HepG2 (cell line): ENCODE results near the gene LYRM4. TPM values are rescaled to one million over a fixed set of nuclear protein-coding genes. Genes with fewer than 3 reads are reported as not detected.
A peak's percentile ranks its signal among the peaks of the same experiment; 100 is the strongest.

Source experiments
- ATAD3A ChIP-seq: sonication (generic); formaldehyde crosslinking; IDR thresholded peaks from 2 replicates; pipeline ENCODE4 v1.4.0; 2020; ENCODE audit warnings: missing genetic modification reagents
- ATF7-NPFF ChIP-seq: sonication (generic); formaldehyde crosslinking; IDR thresholded peaks from 2 replicates; pipeline ENCODE4 v1.8.1; 2023; ENCODE audit warnings: mild to moderate bottlenecking, low read depth, missing genetic modification reagents, moderate library complexity
- ELF3 ChIP-seq: IDR thresholded peaks from 2 replicates; pipeline ENCODE4 v1.6.1; 2016; ENCODE audit warnings: missing genetic modification reagents, missing compliant biosample characterization
- ESRRA ChIP-seq: sonication (generic); formaldehyde crosslinking; IDR thresholded peaks from 2 replicates; pipeline ENCODE4 v1.5.1; 2020; ENCODE audit warnings: mild to moderate bottlenecking, low read depth, missing genetic modification reagents
- FOXA1 ChIP-seq, 2 experiments: fragments of 450-650 bp in 1 of 2; sonication (generic) in 1 of 2; formaldehyde crosslinking in 1 of 2; IDR thresholded peaks; 2 replicates each; pipeline versions ENCODE4 v1.4.0 to v1.6.1; 2016 to 2020; ENCODE audit warnings: missing genetic modification reagents in 1 of 2
- FOXA3 ChIP-seq: IDR thresholded peaks from 2 replicates; pipeline ENCODE4 v1.6.1; 2016; ENCODE audit warnings: missing genetic modification reagents, missing compliant biosample characterization
- GABPB1 ChIP-seq: IDR thresholded peaks from 2 replicates; pipeline ENCODE4 v1.6.1; 2016; ENCODE audit warnings: mild to moderate bottlenecking, missing genetic modification reagents, moderate library complexity, missing compliant biosample characterization
- HNRNPLL ChIP-seq: fragments of 200-400 bp; formaldehyde crosslinking; IDR thresholded peaks from 2 replicates; pipeline ENCODE4 v1.6.1; 2017; ENCODE audit warnings: mild to moderate bottlenecking, low read depth, low read length; ENCODE audit not compliant: poor library complexity, severe bottlenecking
- JUN ChIP-seq: sonication (generic); formaldehyde crosslinking; IDR thresholded peaks from 2 replicates; pipeline ENCODE4 v1.4.0; 2020; ENCODE audit warnings: mild to moderate bottlenecking, missing genetic modification reagents
- MAX ChIP-seq: IDR thresholded peaks from 2 replicates; pipeline ENCODE4 v1.6.1; 2012; ENCODE audit warnings: inconsistent platforms
- MTA1 ChIP-seq: sonication (generic); formaldehyde crosslinking; IDR thresholded peaks from 2 replicates; pipeline ENCODE4 v1.4.0; 2020; ENCODE audit warnings: missing genetic modification reagents, mild to moderate bottlenecking, borderline replicate concordance
- NONO ChIP-seq, 2 experiments: fragments of 450-650 bp in 1 of 2; sonication (generic) in 1 of 2; formaldehyde crosslinking in 1 of 2; IDR thresholded peaks in 1 of 2; conservative IDR thresholded peaks in 1 of 2; 2 replicates each; pipeline versions ENCODE4 v1.6.1 to v1.8.0; 2017 to 2022; ENCODE audit warnings: mild to moderate bottlenecking in 1 of 2, missing genetic modification reagents in 1 of 2, moderate library complexity in 1 of 2
- RBM39 ChIP-seq: fragments of 200-400 bp; formaldehyde crosslinking; IDR thresholded peaks from one replicate; pipeline ENCODE4 v1.6.1; 2018; ENCODE audit warnings: antibody characterized with exemption, mild to moderate bottlenecking, low read depth, low read length; ENCODE audit not compliant: poor library complexity, severe bottlenecking
- THAP11 ChIP-seq: IDR thresholded peaks from 2 replicates; pipeline ENCODE4 v1.6.1; 2016; ENCODE audit warnings: missing biosample characterization, missing genetic modification reagents
- TRIM22 ChIP-seq: fragments of 450-650 bp; IDR thresholded peaks from 2 replicates; pipeline ENCODE4 v1.6.1; 2017
- ZBTB20 ChIP-seq: sonication (generic); formaldehyde crosslinking; IDR thresholded peaks from 2 replicates; pipeline ENCODE4 v1.8.1; 2023; ENCODE audit warnings: missing genetic modification reagents, low read depth, mild to moderate bottlenecking, borderline replicate concordance
- ZNF558 ChIP-seq: sonication (generic); formaldehyde crosslinking; IDR thresholded peaks from 2 replicates; pipeline ENCODE4 v1.9.0; 2022; ENCODE audit warnings: mild to moderate bottlenecking, missing genetic modification reagents, borderline replicate concordance
- ZNF562 ChIP-seq: sonication (generic); formaldehyde crosslinking; IDR thresholded peaks from 2 replicates; pipeline ENCODE4 v1.8.0; 2022; ENCODE audit warnings: missing genetic modification reagents, borderline replicate concordance
- polyA plus RNA-seq, 8 experiments: library from polyadenylated mRNA; depleted of rRNA in 3 of 8; stranded (reverse) in 7 of 8; unstranded in 1 of 8; fragments of >200 nt; fragmentation: Illumina TruSeq in 4 of 8; extraction: Trizol in 4 of 8; gene quantifications; 2 replicates each; pipeline versions ENCODE4 v1.2.1 to v1.2.3, GENCODE V29; 2011 to 2016; ENCODE audit warnings: low read depth in 4 of 8, missing spikeins in 1 of 8, mixed read lengths in 1 of 8; ENCODE audit not compliant: insufficient read depth in 1 of 8
- total RNA-seq, 5 experiments: library from RNA; depleted of rRNA; stranded (reverse); fragments of >200 nt; fragmentation: Illumina TruSeq; extraction: Trizol; gene quantifications; 2 replicates each; pipeline ENCODE4 v1.2.3, GENCODE V29; 2016; ENCODE audit warnings: low read depth in 1 of 5
- TF ChIP-seq, protein P1 (sequence below): sonication (generic); formaldehyde crosslinking; IDR thresholded peaks from 2 replicates; pipeline ENCODE4 v1.4.0; 2020; ENCODE audit warnings: missing genetic modification reagents
- TF ChIP-seq, protein P2 (sequence below): sonication (generic); formaldehyde crosslinking; IDR thresholded peaks from 2 replicates; pipeline ENCODE4 v1.8.1; 2023; ENCODE audit warnings: mild to moderate bottlenecking, moderate library complexity, missing genetic modification reagents
- TF ChIP-seq, protein P3 (sequence below): sonication (generic); formaldehyde crosslinking; IDR thresholded peaks from 2 replicates; pipeline ENCODE4 v1.5.0; 2020; ENCODE audit warnings: missing genetic modification reagents, mild to moderate bottlenecking, borderline replicate concordance
- TF ChIP-seq, protein P4 (sequence below), 2 experiments: fragments of 450-650 bp in 1 of 2; sonication (generic) in 1 of 2; formaldehyde crosslinking; IDR thresholded peaks; 2 replicates each; pipeline versions ENCODE4 v1.5.0 to v1.8.0; 2020 to 2022; ENCODE audit warnings: mild to moderate bottlenecking in 1 of 2, missing genetic modification reagents in 1 of 2

The LYRM4 gene
- total and polyA plus RNA-seq, 2 of the 13 experiments (the other 11 are each of a cell fraction or from before 2014, with no cell fraction given), result 64.6 to 67.5 TPM

DNA sequence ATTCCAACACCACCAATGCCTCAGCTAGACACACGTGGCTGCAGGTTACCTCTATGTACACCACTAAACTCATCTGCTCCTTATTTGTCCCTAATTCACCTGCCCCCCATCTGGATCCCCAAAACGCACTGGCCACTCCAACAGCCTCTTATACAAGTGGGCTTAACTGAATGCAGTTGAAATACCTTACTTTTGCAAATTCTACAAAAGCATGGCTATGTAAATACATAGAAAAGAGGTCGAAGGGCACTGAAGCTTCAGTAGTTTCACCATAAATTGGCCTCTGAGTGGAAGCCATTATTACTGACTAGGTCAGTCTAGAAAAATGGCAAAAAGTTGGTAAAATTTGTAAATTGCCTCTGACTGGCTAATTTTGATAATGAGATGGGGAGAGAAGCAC lies 186.8 kb downstream of the LYRM4 start (continued):
- TF ChIP-seq RBM39 (no peak), HNRNPLL (no peak), JUN (no peak), ELF3 (CRISPR knock-in tag) (no peak), ZNF558 (CRISPR knock-in tag) (no peak), ESRRA (CRISPR knock-in tag) (no peak), THAP11 (no peak), ATAD3A (CRISPR knock-in tag) (no peak), ATF7-NPFF (no peak), MAX (peak; percentile 31; the same call in 1 of the 2 replicates), TRIM22 (no peak), MTA1 (no peak), ZBTB20 (CRISPR knock-in tag) (no peak), FOXA1 (IDR thresholded peaks at IDR 0.05) (no peak), FOXA1 (CRISPR knock-in tag; IDR thresholded peaks at IDR 0.05) (no peak), NONO (IDR thresholded peaks at IDR 0.05) (no peak), NONO (CRISPR knock-in tag; conservative IDR thresholded peaks at IDR 0.05) (peak; percentile 33; the same call in 1 of the 2 replicates), FOXA3 (peak; percentile 43), GABPB1 (CRISPR knock-in tag) (no peak), ZNF562 (CRISPR knock-in tag) (no peak)
- TF ChIP-seq, protein P1, sequence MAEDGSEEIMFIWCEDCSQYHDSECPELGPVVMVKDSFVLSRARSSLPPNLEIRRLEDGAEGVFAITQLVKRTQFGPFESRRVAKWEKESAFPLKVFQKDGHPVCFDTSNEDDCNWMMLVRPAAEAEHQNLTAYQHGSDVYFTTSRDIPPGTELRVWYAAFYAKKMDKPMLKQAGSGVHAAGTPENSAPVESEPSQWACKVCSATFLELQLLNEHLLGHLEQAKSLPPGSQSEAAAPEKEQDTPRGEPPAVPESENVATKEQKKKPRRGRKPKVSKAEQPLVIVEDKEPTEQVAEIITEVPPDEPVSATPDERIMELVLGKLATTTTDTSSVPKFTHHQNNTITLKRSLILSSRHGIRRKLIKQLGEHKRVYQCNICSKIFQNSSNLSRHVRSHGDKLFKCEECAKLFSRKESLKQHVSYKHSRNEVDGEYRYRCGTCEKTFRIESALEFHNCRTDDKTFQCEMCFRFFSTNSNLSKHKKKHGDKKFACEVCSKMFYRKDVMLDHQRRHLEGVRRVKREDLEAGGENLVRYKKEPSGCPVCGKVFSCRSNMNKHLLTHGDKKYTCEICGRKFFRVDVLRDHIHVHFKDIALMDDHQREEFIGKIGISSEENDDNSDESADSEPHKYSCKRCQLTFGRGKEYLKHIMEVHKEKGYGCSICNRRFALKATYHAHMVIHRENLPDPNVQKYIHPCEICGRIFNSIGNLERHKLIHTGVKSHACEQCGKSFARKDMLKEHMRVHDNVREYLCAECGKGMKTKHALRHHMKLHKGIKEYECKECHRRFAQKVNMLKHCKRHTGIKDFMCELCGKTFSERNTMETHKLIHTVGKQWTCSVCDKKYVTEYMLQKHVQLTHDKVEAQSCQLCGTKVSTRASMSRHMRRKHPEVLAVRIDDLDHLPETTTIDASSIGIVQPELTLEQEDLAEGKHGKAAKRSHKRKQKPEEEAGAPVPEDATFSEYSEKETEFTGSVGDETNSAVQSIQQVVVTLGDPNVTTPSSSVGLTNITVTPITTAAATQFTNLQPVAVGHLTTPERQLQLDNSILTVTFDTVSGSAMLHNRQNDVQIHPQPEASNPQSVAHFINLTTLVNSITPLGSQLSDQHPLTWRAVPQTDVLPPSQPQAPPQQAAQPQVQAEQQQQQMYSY (CRISPR knock-in tag), result no peak
- TF ChIP-seq, protein P2, sequence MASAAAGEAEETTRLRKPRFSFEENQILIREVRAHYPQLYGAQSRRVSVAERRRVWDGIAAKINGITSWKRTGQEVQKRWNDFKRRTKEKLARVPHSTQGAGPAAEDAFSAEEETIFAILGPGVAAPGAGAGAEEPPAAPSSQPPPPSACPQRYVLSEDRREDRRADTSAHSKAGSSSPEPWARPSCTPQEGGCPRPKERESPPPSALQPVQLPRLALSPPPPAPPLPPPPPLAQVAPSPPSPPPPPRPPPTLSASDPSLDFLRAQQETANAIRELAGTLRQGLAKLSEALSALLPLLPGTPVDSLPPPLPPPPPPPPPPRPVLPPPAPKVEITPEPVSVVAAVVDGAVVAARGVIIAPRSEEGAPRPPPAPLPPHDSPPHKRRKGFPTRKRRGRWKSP (CRISPR knock-in tag), result no peak
- TF ChIP-seq, protein P3, sequence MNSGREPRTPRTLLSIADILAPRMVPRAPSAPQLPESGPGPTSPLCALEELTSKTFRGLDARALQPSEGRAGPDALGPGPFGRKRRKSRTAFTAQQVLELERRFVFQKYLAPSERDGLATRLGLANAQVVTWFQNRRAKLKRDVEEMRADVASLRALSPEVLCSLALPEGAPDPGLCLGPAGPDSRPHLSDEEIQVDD, result no peak
- TF ChIP-seq, protein P4, sequence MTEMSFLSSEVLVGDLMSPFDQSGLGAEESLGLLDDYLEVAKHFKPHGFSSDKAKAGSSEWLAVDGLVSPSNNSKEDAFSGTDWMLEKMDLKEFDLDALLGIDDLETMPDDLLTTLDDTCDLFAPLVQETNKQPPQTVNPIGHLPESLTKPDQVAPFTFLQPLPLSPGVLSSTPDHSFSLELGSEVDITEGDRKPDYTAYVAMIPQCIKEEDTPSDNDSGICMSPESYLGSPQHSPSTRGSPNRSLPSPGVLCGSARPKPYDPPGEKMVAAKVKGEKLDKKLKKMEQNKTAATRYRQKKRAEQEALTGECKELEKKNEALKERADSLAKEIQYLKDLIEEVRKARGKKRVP (CRISPR knock-in tag; IDR thresholded peaks at IDR 0.05), result no peak
